GM18499 (cell line): ENCODE data around the gene FAH.
"Not testable (repeated sequence)": the region's sequence is repeated elsewhere in the genome, so short reads cannot be mapped to it uniquely, and the experiment has no call there.

Experiments used
- ATAC-seq: cut with Tn5 transposase; IDR thresholded peaks from one replicate; pipeline ENCODE4 v1.9.1; 2021; ENCODE audit warnings: moderate number of reproducible peaks; ENCODE audit not compliant: insufficient read depth, unreplicated experiment

The FAH gene

GRCh38 chr15:80152896-80153876, at the start of gene FAH:
Gene FAH, plus strand, starts transcription at chr15:80152999. Its CDS starts 56 bp downstream, at chr15:80153055.
- no peak for ATAC-seq

- ATAC-seq = no peak
Observed at GRCh38 chr15:80105193-80105592, 47.6 kb upstream of the FAH start.

DNA sequence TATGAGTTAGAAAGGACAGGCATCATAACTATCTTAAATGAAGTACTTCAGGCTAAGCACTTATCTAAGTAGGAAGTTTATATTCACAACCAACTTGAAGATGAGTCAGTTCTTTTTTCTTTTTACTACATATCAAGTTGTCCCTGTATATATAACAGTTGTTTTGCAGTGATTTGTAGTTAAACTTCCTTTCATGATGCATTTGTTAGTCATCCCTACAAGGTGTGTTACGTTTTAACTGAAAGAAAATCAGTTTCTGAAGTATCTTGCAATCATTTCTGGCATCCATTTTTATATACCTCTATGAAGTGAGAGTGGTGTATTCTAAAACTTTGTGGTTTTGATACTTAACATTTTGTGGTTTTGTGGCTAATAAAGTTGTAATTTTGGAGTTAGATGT, 47.2 kb upstream of the FAH start:
- no peak for ATAC-seq

- ATAC-seq = no peak
Observed at GRCh38 chr15:80106051-80106450, 46.7 kb upstream of the FAH start.

GRCh38 chr15:80107204-80107603, 45.6 kb upstream of the FAH start:
- no peak for ATAC-seq

DNA sequence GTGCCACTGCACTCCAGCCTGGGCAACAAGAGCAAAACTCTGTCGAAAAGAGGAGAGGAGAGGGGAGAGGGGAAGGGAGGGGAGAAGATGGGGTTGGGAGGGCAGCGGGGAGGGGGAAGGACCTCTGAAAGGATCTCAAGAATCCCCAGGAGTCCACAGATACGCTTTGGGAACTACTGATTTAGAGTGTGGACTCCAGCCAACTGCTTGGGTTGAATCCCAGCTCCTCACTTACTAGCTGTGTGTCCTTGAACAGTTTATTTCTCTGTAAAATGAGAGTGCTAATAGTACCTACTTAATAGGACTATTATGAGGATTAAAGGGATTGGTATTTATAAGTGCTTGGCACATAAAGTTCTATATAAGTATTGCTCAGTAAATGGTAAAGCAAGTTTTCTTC, 45.0 kb upstream of the FAH start:
- no peak for ATAC-seq

DNA sequence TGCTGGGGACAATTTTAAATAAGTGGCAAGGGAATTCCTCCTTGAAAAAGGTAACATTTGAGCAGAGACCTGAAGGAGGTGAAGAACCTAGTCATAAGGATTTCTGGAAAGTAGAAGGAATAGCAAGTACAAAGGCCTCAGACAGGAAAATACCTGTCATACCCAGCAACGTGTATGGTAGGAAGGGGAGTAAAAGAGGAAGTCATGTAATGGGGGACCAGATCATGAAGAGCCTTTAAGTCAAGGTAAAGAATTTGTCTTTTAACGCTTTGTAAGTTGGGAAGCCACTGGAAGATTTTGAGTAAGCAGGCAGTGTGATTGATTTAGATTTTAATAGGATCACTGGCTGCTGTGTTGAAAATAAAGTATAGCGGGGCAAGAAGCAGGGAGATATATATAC, 43.4 kb upstream of the FAH start:
- no peak for ATAC-seq

DNA sequence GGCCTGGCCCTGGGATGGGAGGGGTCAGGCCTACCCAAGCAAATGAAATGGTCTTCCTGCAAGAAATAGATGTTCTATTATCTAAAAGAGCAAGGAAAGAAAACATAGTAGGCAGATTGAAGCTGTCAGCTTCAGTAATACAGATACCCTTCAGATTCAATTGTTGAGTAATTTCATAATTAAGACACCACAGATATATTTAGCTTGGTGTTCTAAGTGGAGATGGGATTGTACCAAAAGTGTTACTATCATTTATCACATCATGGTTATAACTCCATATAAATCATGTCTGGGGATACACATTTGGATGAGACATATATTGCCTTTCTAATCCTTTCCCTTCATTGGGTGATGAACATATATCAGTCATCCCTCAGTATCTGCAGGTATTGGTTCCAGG, 41.9 kb upstream of the FAH start:
- ATAC-seq = no peak

- no peak for ATAC-seq
Observed at GRCh38 chr15:80114114-80114513, 38.7 kb upstream of the FAH start.

DNA sequence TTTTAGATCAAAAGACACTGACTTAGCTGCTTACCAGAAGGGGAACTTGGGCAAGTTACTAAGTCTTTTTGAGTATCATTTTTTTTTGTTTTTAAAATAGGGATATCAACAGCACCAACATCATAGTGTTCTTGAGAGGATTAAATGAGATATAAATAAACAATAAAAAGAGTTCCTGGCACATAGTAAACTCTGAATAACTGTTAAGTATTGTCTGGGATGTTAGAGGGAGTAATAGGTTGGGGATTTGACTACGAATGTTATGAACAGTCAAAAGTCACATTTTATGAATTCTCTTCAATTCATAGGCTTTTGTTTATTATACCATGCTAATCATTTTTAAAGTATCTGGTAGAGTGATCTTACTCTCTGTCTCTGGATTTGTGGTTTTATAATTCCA, 37.8 kb upstream of the FAH start:
- ATAC-seq = no peak

DNA sequence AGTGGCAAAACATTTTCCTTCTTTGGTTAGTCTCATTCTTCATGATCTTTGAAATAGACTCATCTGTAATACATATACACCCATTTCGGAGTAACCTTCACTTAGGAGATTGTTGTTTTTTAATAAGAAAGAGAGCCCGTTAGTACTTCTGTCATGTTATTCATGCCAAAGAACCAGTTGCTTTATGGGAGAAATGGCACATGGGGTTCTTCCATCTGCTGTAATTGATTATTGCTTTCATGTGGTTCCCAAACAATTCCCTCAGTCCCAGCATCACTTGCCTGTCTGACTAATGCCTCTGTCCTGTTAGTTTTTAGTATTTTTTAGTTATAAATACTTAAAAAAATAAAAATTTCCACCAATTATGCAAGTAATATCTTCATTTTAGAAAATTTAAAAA, 33.8 kb upstream of the FAH start:
- no peak for ATAC-seq

DNA sequence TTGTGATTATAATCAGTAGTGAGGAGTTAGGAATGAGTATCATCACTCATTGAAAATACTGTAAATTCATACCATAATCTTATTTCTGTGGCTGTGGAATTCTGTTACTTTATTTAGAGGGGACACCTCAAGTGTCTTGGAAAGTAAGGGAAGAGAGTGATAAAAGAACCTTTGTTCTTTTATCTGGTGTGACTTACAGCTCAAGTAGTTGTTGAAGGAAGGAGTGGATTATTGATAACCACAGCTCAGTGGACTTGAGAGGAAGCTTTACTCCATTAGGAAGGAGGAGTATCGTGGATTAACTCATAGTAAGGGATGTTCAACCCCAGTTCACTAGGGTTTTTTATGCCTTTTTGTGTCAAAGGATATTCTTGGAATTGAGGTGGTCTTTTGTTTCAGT, 32.2 kb upstream of the FAH start:
- no peak for ATAC-seq

- ATAC-seq = no peak
Observed at GRCh38 chr15:80121546-80121945, 31.3 kb upstream of the FAH start.

GRCh38 chr15:80123034-80123433, 29.8 kb upstream of the FAH start:
- no peak for ATAC-seq

DNA sequence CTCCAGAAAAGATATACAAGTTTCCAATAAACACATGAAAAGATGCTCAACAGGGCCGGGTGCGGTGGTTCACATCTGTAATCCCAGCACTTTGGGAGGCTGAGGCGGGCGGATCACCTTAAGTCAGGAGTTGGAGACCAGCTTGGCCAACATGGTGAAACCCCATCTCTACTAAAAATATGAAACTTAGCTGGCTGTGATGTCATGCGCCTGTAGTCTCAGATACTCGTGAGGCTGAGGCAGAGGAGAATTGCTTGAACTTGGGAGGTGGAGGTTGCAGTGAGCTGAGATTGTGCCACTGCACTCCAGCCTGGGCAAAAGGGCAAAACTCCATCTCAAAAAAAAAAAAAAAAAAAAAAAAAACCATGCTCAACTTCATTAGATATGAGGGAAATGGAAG, 25.5 kb upstream of the FAH start:
- not testable (repeated sequence) for ATAC-seq

- no peak for ATAC-seq
Observed at GRCh38 chr15:80127911-80128310, 24.9 kb upstream of the FAH start.

- ATAC-seq = no peak
Observed at GRCh38 chr15:80132382-80132781, 20.4 kb upstream of the FAH start.

DNA sequence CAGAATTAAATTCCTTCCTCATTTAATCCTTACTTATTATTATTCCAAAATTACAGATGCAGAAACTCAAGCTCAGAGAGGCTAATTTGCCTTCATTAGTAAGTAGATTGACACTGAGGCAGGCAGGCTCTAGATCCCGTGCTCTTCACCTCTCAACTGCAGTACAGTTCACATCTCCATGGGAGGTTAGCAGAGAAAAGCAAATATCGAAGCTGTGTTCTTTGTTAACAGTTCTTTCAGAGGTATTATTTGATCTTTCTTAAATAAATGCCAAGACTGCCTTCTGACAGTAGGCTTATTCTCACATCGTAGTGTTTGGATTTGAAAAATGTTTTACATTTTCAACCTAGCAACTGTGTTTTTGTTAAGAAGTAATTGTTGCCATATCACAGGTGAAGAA, 15.9 kb upstream of the FAH start:
- ATAC-seq = no peak

DNA sequence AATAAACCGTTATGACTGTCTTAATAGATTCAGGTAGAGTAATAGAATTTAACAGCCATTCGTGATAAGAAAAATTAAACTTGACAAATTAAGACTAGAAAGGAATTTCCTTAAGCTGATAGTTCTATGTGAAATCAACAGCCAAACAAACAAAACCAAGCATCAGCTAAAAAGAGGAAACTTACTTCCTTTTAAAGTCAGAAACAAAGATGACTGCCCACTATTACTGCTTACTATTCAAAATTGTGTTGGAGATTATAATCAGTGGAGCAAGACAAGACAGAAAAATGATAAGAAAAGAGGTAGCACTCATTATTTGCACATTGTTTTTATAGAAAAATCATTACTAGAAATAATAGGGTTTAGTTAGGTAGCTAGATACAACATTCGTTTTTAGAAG, 13.8 kb upstream of the FAH start:
- no peak for ATAC-seq

GRCh38 chr15:80140909-80141308, 11.9 kb upstream of the FAH start:
- ATAC-seq = no peak

DNA sequence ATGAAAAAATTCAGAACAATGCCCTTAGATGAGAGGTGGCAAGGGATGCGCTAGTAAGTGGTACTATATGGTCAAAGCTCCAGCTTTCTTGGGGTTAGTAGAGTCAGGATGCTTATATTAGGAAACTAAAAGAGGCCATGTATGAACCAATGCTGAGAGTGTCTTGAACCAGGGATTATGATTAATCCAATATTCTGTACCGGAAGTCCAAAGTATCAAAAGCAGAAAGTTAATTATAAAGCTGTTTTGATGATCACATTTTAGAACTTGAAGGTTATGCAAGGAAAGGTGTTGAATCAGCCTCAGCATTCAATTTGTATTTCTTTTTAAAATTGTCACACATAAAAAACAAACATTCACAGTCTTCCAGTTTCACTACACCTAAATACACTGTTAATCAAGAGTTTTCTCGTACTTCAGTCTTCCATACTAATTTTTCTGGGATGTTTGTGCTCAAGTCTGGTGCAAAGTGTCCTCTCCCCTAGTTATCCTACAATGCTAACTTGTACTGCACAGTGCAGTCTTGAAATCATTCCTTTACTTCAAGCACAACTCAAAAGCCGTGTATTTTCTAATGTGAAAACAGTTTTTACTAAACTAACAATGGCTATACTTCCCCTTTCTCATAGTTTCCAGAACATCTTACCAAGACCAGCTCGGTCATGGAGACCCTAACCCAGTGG, 10.7 kb upstream of the FAH start:
- no peak for ATAC-seq

DNA sequence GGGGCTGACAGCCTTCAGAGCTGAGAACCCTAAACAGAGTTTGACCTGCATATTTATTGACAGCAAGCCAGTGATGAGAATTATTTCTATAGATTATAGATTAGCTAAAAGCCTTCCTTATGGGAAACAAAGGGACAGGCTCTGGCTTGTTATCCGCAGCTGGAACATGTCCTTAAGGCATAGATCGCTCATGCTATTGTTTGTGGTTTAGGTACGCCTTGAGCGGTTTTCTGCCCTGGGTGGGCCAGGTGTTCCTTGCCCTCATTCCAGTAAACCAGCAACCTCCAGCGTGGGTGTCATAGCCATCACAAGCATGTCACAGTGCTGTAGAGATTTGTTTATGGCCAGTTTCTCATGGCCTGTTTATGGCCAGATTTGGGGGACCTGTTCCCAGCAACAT, 10.2 kb upstream of the FAH start:
- no peak for ATAC-seq
